MM.1S (cell line): ENCODE data around the gene APOM.

ENCODE experiments used
- DNase-seq: peaks from one replicate; pipeline ENCODE4 v3.0.0-alpha.2; 2015
- H2AFZ ChIP-seq: fragments of 300-600 bp; sonication (generic); 2 replicates; pipeline ENCODE4 v1.6.0; 2016; ENCODE audit warnings: antibody characterized with exemption, low read length
- H3F3A ChIP-seq: fragments of 300-600 bp; sonication (generic); 2 replicates; pipeline ENCODE4 v1.6.1; 2016; ENCODE audit warnings: mild to moderate bottlenecking, antibody characterized with exemption, low read length, moderate library complexity, mixed read lengths; ENCODE audit not compliant: insufficient read depth
- H3K27ac ChIP-seq: fragments of 300-600 bp; sonication (generic); 2 replicates; pipeline ENCODE4 v1.5.1; 2016; ENCODE audit warnings: mild to moderate bottlenecking, low read length
- H3K27me3 ChIP-seq: fragments of 300-600 bp; sonication (generic); replicated peaks from 2 replicates; pipeline ENCODE4 v1.6.0; 2016; ENCODE audit warnings: low read length; ENCODE audit not compliant: insufficient read depth
- H3K36me3 ChIP-seq: fragments of 300-600 bp; sonication (generic); replicated peaks from 2 replicates; pipeline ENCODE4 v1.6.1; 2016; ENCODE audit warnings: mild to moderate bottlenecking, low read length, mixed read lengths; ENCODE audit not compliant: insufficient read depth
- H3K4me1 ChIP-seq: fragments of 300-600 bp; sonication (generic); 2 replicates; pipeline ENCODE4 v1.6.1; 2016; ENCODE audit warnings: low read length, mixed read lengths
- H3K4me2 ChIP-seq: fragments of 300-600 bp; sonication (generic); 2 replicates; pipeline ENCODE4 v1.6.0; 2016; ENCODE audit warnings: low read depth, low read length
- H3K4me3 ChIP-seq: fragments of 300-600 bp; sonication (generic); 2 replicates; pipeline ENCODE4 v1.5.1; 2016; ENCODE audit warnings: low read length, mixed read lengths
- H3K79me2 ChIP-seq: fragments of 300-600 bp; sonication (generic); 2 replicates; pipeline ENCODE4 v1.6.1; 2016; ENCODE audit warnings: mixed run types, low read length, mixed read lengths
- H3K9ac ChIP-seq: fragments of 300-600 bp; sonication (generic); 2 replicates; pipeline ENCODE4 v1.6.1; 2016; ENCODE audit warnings: low read length, mixed read lengths
- H3K9me2 ChIP-seq: fragments of 300-600 bp; sonication (generic); replicated peaks from 2 replicates; pipeline ENCODE4 v1.6.1; 2016; ENCODE audit warnings: mild to moderate bottlenecking, low read length, mixed read lengths; ENCODE audit not compliant: insufficient read depth
- H3K9me3 ChIP-seq: fragments of 300-600 bp; sonication (generic); replicated peaks from 2 replicates; pipeline ENCODE4 v1.6.1; 2016; ENCODE audit warnings: mild to moderate bottlenecking, low read length, mixed read lengths; ENCODE audit not compliant: insufficient read depth
- H4K20me1 ChIP-seq: fragments of 300-600 bp; sonication (generic); 2 replicates; pipeline ENCODE4 v1.6.1; 2016; ENCODE audit warnings: mild to moderate bottlenecking, low read length, moderate library complexity, mixed read lengths; ENCODE audit not compliant: insufficient read depth
- CTCF ChIP-seq: fragments of 300-600 bp; sonication (generic); IDR thresholded peaks from 2 replicates; pipeline ENCODE4 v1.5.1; 2016; ENCODE audit warnings: antibody characterized with exemption, low read length, mixed read lengths
- EZH2 ChIP-seq: fragments of 300-600 bp; sonication (generic); optimal IDR thresholded peaks from 2 replicates; pipeline ENCODE3; 2017; ENCODE audit warnings: low read depth, mild to moderate bottlenecking, antibody characterized with exemption, low read length, mixed read lengths
- EZH2phosphoT487 ChIP-seq: fragments of 300-600 bp; sonication (generic); IDR thresholded peaks from 2 replicates; pipeline ENCODE4 v1.6.1; 2018; ENCODE audit warnings: antibody characterized with exemption, low read length

The APOM gene

GRCh38 chr6:31641370-31641769 is 14.3 kb upstream of the APOM start:
- H3K4me1 ChIP-seq, result no peaks in the 10 kb centered on the region
- no peak overlapping the region for H3K4me2 ChIP-seq
- H3K27ac ChIP-seq, result no peak overlapping the region
- no peaks in the 10 kb centered on the region for H3K36me3 ChIP-seq
- no peak overlapping the region for H2AFZ ChIP-seq
- H3K79me2 ChIP-seq, result no peaks in the 10 kb centered on the region
- no peaks in the 10 kb centered on the region for H3K27me3 ChIP-seq
- no peaks in the 10 kb centered on the region for H3K9me3 ChIP-seq
- no peak for TF ChIP-seq CTCF
- TF ChIP-seq EZH2, result no peak
- TF ChIP-seq EZH2phosphoT487, result no peak
- no peak for DNase-seq
- H3K9me2 ChIP-seq, result no peaks in the 10 kb centered on the region
- no peak overlapping the region for H3K4me3 ChIP-seq
- peaks cover 26% of the 10 kb centered on the region for H3F3A ChIP-seq
- no peak overlapping the region for H3K9ac ChIP-seq
- no peaks in the 10 kb centered on the region for H4K20me1 ChIP-seq

GRCh38 chr6:31642798-31643570 is 12.7 kb upstream of the APOM start:
- no peaks in the 10 kb centered on the region for H3K9me3 ChIP-seq
- H3K36me3 ChIP-seq, result no peaks in the 10 kb centered on the region
- H3K27me3 ChIP-seq, result no peaks in the 10 kb centered on the region
- no peak overlapping the region for H2AFZ ChIP-seq
- no peak overlapping the region for H3K27ac ChIP-seq
- no peaks in the 10 kb centered on the region for H3K4me1 ChIP-seq
- no peaks in the 10 kb centered on the region for H4K20me1 ChIP-seq
- no peaks in the 10 kb centered on the region for H3K9me2 ChIP-seq
- no peak overlapping the region for H3K4me2 ChIP-seq
- H3K4me3 ChIP-seq, result no peak overlapping the region
- no peak overlapping the region for H3K9ac ChIP-seq
- H3F3A ChIP-seq, result peaks cover 16% of the 10 kb centered on the region
- DNase-seq, result no peak
- peaks cover 5% of the 10 kb centered on the region; the same call in 1 of the 2 replicates for H3K79me2 ChIP-seq
- TF ChIP-seq CTCF, result no peak
- TF ChIP-seq EZH2, result no peak
- TF ChIP-seq EZH2phosphoT487, result no peak

GRCh38 chr6:31643818-31644454 is 11.8 kb upstream of the APOM start:
- H3K27ac ChIP-seq, result no peak overlapping the region
- H3K9ac ChIP-seq, result no peak overlapping the region
- no peaks in the 10 kb centered on the region for H3K9me2 ChIP-seq
- no peaks in the 10 kb centered on the region for H3K27me3 ChIP-seq
- H4K20me1 ChIP-seq, result no peaks in the 10 kb centered on the region
- no peaks in the 10 kb centered on the region for H3K9me3 ChIP-seq
- no peak overlapping the region for H3K4me2 ChIP-seq
- no peak for DNase-seq
- TF ChIP-seq EZH2phosphoT487, result no peak
- no peak for TF ChIP-seq CTCF
- TF ChIP-seq EZH2, result no peak
- peaks cover 13% of the 10 kb centered on the region; the same call in 1 of the 2 replicates for H3F3A ChIP-seq
- peaks cover 14% of the 10 kb centered on the region for H3K79me2 ChIP-seq
- H3K36me3 ChIP-seq, result no peaks in the 10 kb centered on the region
- H3K4me1 ChIP-seq, result no peaks in the 10 kb centered on the region
- H2AFZ ChIP-seq, result no peak overlapping the region
- no peak overlapping the region for H3K4me3 ChIP-seq
